OCI-LY7 (cell line): ENCODE results near the gene FEN1.

ENCODE experiments used
- EZH2phosphoT487 ChIP-seq: fragments of 200-600 bp; sonication (generic); IDR thresholded peaks from 2 replicates; pipeline ENCODE4 v1.6.1; 2018; ENCODE audit warnings: low read depth, borderline replicate concordance, mild to moderate bottlenecking, mixed run types, antibody characterized with exemption, low read length, moderate library complexity, mixed read lengths
- TF ChIP-seq, protein P1 (sequence below): fragments of 200-600 bp; sonication (generic); conservative IDR thresholded peaks from 2 replicates; pipeline ENCODE4 v1.5.1; 2014; ENCODE audit warnings: mild to moderate bottlenecking, antibody characterized with exemption, low read length, moderate library complexity, mixed read lengths

DNA sequence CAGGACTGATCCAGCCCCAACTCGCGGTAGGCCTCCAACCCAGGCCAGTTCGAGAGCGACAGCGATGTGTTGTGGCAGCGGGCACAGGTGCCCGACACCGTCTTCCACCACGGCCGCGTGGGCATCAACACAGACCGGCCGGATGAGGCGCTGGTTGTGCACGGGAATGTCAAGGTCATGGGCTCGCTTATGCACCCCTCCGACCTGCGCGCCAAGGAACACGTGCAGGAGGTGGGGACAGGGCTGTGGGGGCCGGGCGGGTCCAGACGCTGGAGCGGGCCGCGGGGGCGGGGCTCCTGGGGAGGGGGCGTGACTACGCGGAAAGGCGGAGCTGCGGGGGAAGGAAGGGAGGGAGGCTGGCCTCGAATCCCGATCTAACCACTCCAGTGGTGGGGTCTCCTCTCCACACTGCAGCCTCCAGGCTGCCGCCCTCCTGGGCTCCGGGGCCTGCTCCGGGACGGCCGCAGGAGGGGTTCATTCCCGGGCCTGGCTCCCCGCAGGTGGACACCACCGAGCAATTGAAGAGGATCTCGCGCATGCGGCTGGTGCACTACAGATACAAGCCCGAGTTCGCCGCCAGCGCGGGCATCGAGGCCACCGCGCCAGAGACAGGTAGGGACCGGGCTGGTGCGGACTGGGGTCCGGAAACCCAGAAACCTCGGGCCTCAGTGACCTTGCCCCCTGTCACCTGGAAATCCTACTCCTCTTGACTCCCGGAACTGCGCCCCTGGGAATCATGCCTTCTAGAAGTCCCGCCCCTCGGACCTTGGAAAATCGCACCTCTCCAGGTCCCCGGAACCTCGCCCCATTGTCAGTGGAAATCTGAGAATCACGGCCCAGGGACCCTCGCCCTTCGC lies 15.2 kb upstream of the FEN1 start:
- TF ChIP-seq, protein P1, sequence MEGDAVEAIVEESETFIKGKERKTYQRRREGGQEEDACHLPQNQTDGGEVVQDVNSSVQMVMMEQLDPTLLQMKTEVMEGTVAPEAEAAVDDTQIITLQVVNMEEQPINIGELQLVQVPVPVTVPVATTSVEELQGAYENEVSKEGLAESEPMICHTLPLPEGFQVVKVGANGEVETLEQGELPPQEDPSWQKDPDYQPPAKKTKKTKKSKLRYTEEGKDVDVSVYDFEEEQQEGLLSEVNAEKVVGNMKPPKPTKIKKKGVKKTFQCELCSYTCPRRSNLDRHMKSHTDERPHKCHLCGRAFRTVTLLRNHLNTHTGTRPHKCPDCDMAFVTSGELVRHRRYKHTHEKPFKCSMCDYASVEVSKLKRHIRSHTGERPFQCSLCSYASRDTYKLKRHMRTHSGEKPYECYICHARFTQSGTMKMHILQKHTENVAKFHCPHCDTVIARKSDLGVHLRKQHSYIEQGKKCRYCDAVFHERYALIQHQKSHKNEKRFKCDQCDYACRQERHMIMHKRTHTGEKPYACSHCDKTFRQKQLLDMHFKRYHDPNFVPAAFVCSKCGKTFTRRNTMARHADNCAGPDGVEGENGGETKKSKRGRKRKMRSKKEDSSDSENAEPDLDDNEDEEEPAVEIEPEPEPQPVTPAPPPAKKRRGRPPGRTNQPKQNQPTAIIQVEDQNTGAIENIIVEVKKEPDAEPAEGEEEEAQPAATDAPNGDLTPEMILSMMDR = no peak
- no peak for TF ChIP-seq EZH2phosphoT487
